ENCODE measurements around the gene DPEP1.
A peak's percentile ranks its signal among the peaks of the same experiment; 100 is the strongest.

The DPEP1 gene

DNA sequence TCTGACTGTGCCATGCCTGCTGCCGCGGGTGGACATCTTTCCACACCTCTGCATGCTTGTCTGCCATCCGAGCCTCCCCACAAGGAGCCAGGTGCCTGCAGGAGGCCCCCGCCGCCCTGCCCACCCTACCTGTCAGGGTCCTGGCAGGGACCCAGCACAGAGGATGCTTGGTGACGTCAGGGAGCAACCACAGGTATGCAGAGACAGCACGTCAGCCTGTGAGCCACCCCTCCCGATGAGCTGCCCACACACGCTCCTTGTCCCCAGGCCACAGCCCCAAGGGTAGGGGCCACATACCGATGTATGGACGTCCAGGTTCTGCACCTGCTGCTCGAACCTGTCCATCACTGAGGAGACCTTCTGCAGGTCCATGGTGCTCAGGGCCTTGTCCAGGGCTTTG, 33.5 kb downstream of the DPEP1 start:
- H3K4ac ChIP-seq (ENCODE audit: low read depth, low read length) = no peak overlapping the region
- no peak overlapping the region for H3K23ac ChIP-seq (ENCODE audit: low read length)
- no peak overlapping the region for H2BK5ac ChIP-seq (ENCODE audit: low read depth, low read length, poor library complexity)
- no peak overlapping the region for H4K12ac ChIP-seq (ENCODE audit: low read depth, low read length)
- no peak overlapping the region for H2AFZ ChIP-seq (ENCODE audit: insufficient read depth, low read length, poor library complexity)
- H3K14ac ChIP-seq (ENCODE audit: low read length) = no peak overlapping the region
- H3K27me3 ChIP-seq (ENCODE audit: insufficient read depth, low read length) = no peaks in the 10 kb centered on the region
- H2BK12ac ChIP-seq (ENCODE audit: low read length) = no peak overlapping the region
- H3K9ac ChIP-seq (ENCODE audit: low read length) = no peak overlapping the region
- peaks cover 9% of the 10 kb centered on the region for H3K9me3 ChIP-seq (ENCODE audit: insufficient read depth, low read depth, low read length)
- H2BK120ac ChIP-seq (ENCODE audit: insufficient read depth, low read length, poor library complexity) = no peak overlapping the region
- no peaks in the 10 kb centered on the region for H3K79me2 ChIP-seq (ENCODE audit: control insufficient read depth, insufficient read depth, low read length, poor library complexity)
- no peaks in the 10 kb centered on the region for H3K4me1 ChIP-seq (ENCODE audit: control insufficient read depth in 1 of 2, insufficient read depth in 2 of 2, low read length in 2 of 2)
- H2AK5ac ChIP-seq (ENCODE audit: low read length) = no peak overlapping the region
- H3K4me3 ChIP-seq (ENCODE audit: low read depth, low read length) = no peak overlapping the region
- H3K27ac ChIP-seq (ENCODE audit: low read depth, low read length) = no peak overlapping the region
- H4K91ac ChIP-seq (ENCODE audit: low read depth, low read length) = no peak overlapping the region
- no peaks in the 10 kb centered on the region for H3K79me1 ChIP-seq (ENCODE audit: low read length)
- H4K8ac ChIP-seq (ENCODE audit: low read depth, low read length) = no peak overlapping the region
- WGBS (ENCODE audit: extremely low coverage, insufficient coverage, insufficient read length) = no CpG with 5 or more reads among the region's 12 CpGs
- H3K4me2 ChIP-seq (ENCODE audit: low read length) = no peak overlapping the region
- H3K18ac ChIP-seq (ENCODE audit: low read length) = no peak overlapping the region
- peak; percentile 21 to 36 for DNase-seq
- H3K36me3 ChIP-seq (ENCODE audit: control insufficient read depth in 1 of 2, insufficient read depth in 2 of 2, low read length in 2 of 2) = peaks cover 59% of the 10 kb centered on the region in 2 experiments

DNA sequence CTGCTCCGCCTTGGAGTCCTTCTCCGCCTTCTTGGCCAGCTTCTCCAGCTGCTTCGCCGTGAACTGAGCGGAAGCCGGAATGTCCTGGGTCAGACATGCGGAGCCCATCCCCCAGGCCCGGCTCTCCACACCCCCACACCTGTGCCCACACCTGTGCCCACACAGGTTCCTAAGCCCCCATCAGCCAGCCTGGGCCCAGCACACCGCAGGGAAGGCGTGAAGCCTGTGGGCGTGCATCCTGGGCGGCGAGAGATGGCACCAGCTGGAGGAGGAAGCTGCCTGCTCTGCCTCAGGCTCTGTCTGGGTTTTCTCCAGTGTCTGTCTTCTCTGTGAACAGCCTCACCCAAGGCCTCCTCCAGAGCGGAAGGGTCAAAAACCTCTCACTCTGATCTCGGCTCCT, 38.1 kb downstream of the DPEP1 start:
- Histone ChIP-seq H2BK5ac (ENCODE audit: low read depth, low read length, poor library complexity) (no peak overlapping the region), H3K9me3 (ENCODE audit: insufficient read depth, low read depth, low read length) (peaks cover 3% of the 10 kb centered on the region), H3K4me2 (ENCODE audit: low read length) (no peak overlapping the region), H4K8ac (ENCODE audit: low read depth, low read length) (no peak overlapping the region), H2BK120ac (ENCODE audit: insufficient read depth, low read length, poor library complexity) (no peak overlapping the region), H2AFZ (ENCODE audit: insufficient read depth, low read length, poor library complexity) (no peak overlapping the region), H3K27me3 (ENCODE audit: insufficient read depth, low read length) (no peaks in the 10 kb centered on the region), H2BK12ac (ENCODE audit: low read length) (no peak overlapping the region), H3K36me3 (ENCODE audit: control insufficient read depth in 1 of 2, insufficient read depth in 2 of 2, low read length in 2 of 2) (peaks cover 46 to 47% of the 10 kb centered on the region in 2 experiments), H3K9ac (ENCODE audit: low read length) (no peak overlapping the region), H2AK5ac (ENCODE audit: low read length) (no peak overlapping the region), H3K27ac (ENCODE audit: low read depth, low read length) (no peak overlapping the region), H3K79me2 (ENCODE audit: control insufficient read depth, insufficient read depth, low read length, poor library complexity) (peaks cover 3% of the 10 kb centered on the region), H3K18ac (ENCODE audit: low read length) (no peak overlapping the region), H3K23ac (ENCODE audit: low read length) (no peak overlapping the region), H3K79me1 (ENCODE audit: low read length) (no peaks in the 10 kb centered on the region), H4K12ac (ENCODE audit: low read depth, low read length) (no peak overlapping the region), H3K4me1 (ENCODE audit: control insufficient read depth in 1 of 2, insufficient read depth in 2 of 2, low read length in 2 of 2) (peaks cover 3 to 4% of the 10 kb centered on the region in 2 experiments), H3K14ac (ENCODE audit: low read length) (no peak overlapping the region), H3K4ac (ENCODE audit: low read depth, low read length) (no peak overlapping the region), H3K4me3 (ENCODE audit: low read depth, low read length) (no peak overlapping the region), H4K91ac (ENCODE audit: low read depth, low read length) (no peak overlapping the region)
- WGBS (ENCODE audit: extremely low coverage, insufficient coverage, insufficient read length) = no CpG with 5 or more reads among the region's 15 CpGs
- DNase-seq = no peak

DNA sequence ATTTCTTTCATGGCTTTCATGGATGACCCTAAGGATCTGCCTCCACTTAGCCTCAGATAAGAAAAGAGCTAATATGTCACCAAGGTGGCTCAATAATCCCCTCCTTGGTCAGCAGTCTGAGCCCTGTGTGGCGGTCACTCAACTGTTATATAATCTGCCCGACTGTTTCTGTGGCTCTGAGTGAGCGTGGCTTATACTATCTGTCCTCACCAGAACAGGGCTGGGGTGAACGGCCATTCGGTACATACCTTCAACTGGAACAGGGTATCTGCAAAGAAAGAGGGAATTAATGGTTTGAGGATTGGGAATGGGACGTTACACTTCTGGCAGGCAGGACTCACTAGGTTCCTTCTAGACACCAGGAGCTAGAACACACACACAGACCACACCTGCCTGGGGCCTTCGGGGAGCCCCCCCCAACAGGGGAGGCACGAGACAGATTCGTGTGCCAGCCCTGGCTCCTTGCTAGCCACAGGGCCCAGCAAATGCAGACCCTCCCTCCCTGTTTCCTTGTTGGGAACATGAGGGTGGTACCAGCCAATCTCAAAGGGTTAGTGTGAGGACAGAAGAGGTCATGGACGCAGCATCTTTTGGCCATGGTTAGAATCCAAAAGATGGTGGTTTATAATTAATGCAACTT, 40.3 kb downstream of the DPEP1 start:
- no CpG with 5 or more reads among the region's 10 CpGs for WGBS (ENCODE audit: extremely low coverage, insufficient coverage, insufficient read length)
- no peak overlapping the region for H4K8ac ChIP-seq (ENCODE audit: low read depth, low read length)
- H3K14ac ChIP-seq (ENCODE audit: low read length) = no peak overlapping the region
- no peak overlapping the region for H3K27ac ChIP-seq (ENCODE audit: low read depth, low read length)
- H3K23ac ChIP-seq (ENCODE audit: low read length) = no peak overlapping the region
- H2BK5ac ChIP-seq (ENCODE audit: low read depth, low read length, poor library complexity) = no peak overlapping the region
- no peak overlapping the region for H4K91ac ChIP-seq (ENCODE audit: low read depth, low read length)
- H3K4ac ChIP-seq (ENCODE audit: low read depth, low read length) = no peak overlapping the region
- H2BK12ac ChIP-seq (ENCODE audit: low read length) = no peak overlapping the region
- H3K4me2 ChIP-seq (ENCODE audit: low read length) = no peak overlapping the region
- no peak overlapping the region for H2BK120ac ChIP-seq (ENCODE audit: insufficient read depth, low read length, poor library complexity)
- H3K79me1 ChIP-seq (ENCODE audit: low read length) = peaks cover 6% of the 10 kb centered on the region
- peaks cover 31 to 32% of the 10 kb centered on the region in 2 experiments for H3K36me3 ChIP-seq (ENCODE audit: control insufficient read depth in 1 of 2, insufficient read depth in 2 of 2, low read length in 2 of 2)
- no peak overlapping the region for H4K12ac ChIP-seq (ENCODE audit: low read depth, low read length)
- no peak overlapping the region for H2AK5ac ChIP-seq (ENCODE audit: low read length)
- peaks cover 17% of the 10 kb centered on the region for H3K79me2 ChIP-seq (ENCODE audit: control insufficient read depth, insufficient read depth, low read length, poor library complexity)
- no peaks in the 10 kb centered on the region for H3K9me3 ChIP-seq (ENCODE audit: insufficient read depth, low read depth, low read length)
- DNase-seq = no peak
- H3K18ac ChIP-seq (ENCODE audit: low read length) = no peak overlapping the region
- no peak overlapping the region for H3K4me3 ChIP-seq (ENCODE audit: low read depth, low read length)
- no peaks in the 10 kb centered on the region for H3K27me3 ChIP-seq (ENCODE audit: insufficient read depth, low read length)
- no peak overlapping the region for H2AFZ ChIP-seq (ENCODE audit: insufficient read depth, low read length, poor library complexity)
- no peak overlapping the region for H3K9ac ChIP-seq (ENCODE audit: low read length)
- peaks cover 9 to 11% of the 10 kb centered on the region in 2 experiments for H3K4me1 ChIP-seq (ENCODE audit: control insufficient read depth in 1 of 2, insufficient read depth in 2 of 2, low read length in 2 of 2)

DNA sequence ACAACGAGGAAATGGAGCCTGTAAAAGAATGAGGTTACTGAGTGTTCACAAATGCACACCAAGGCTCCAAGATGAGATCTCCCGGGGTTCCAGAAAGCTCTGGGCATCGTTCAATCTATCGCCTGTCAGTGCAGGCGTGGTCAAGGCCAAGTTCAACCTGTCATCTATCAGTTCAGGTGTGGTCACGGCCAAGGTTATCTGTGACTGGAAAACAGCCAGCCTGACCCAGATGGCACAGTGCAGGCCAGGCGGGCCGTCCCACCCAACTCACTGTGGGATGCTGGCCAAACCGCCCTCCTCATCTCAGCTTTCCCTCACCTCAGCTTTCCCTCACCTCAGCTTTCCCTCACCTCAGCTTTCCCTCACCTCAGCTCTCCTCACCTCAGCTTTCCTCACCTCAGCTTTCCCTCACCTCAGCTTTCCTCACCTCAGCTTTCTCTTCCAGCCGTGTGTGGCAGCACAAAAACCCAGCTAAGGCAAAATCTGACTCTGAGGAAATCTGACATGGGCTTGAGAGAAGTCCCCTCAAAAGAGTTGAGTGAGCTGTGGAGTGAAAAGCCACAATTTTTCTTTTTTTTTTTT, 41.7 kb downstream of the DPEP1 start:
- no peak overlapping the region for H3K27ac ChIP-seq (ENCODE audit: low read depth, low read length)
- no peak overlapping the region for H4K91ac ChIP-seq (ENCODE audit: low read depth, low read length)
- H3K79me2 ChIP-seq (ENCODE audit: control insufficient read depth, insufficient read depth, low read length, poor library complexity) = peaks cover 17% of the 10 kb centered on the region
- peak overlapping the region; percentile 39 for H3K4me3 ChIP-seq (ENCODE audit: low read depth, low read length)
- no peaks in the 10 kb centered on the region for H3K27me3 ChIP-seq (ENCODE audit: insufficient read depth, low read length)
- no peak overlapping the region for H2BK120ac ChIP-seq (ENCODE audit: insufficient read depth, low read length, poor library complexity)
- no peak for DNase-seq
- no peak overlapping the region for H4K8ac ChIP-seq (ENCODE audit: low read depth, low read length)
- H3K4me2 ChIP-seq (ENCODE audit: low read length) = no peak overlapping the region
- no peak overlapping the region for H2BK12ac ChIP-seq (ENCODE audit: low read length)
- H2AK5ac ChIP-seq (ENCODE audit: low read length) = no peak overlapping the region
- H2BK5ac ChIP-seq (ENCODE audit: low read depth, low read length, poor library complexity) = no peak overlapping the region
- H3K36me3 ChIP-seq (ENCODE audit: control insufficient read depth in 1 of 2, insufficient read depth in 2 of 2, low read length in 2 of 2) = peaks cover 24 to 28% of the 10 kb centered on the region in 2 experiments
- H3K9me3 ChIP-seq (ENCODE audit: insufficient read depth, low read depth, low read length) = no peaks in the 10 kb centered on the region
- no peak overlapping the region for H3K14ac ChIP-seq (ENCODE audit: low read length)
- no peak overlapping the region for H2AFZ ChIP-seq (ENCODE audit: insufficient read depth, low read length, poor library complexity)
- H3K79me1 ChIP-seq (ENCODE audit: low read length) = peaks cover 6% of the 10 kb centered on the region
- no CpG with 5 or more reads among the region's 10 CpGs for WGBS (ENCODE audit: extremely low coverage, insufficient coverage, insufficient read length)
- H3K9ac ChIP-seq (ENCODE audit: low read length) = no peak overlapping the region
- H3K4me1 ChIP-seq (ENCODE audit: control insufficient read depth in 1 of 2, insufficient read depth in 2 of 2, low read length in 2 of 2) = peaks cover 12 to 13% of the 10 kb centered on the region in 2 experiments
- no peak overlapping the region for H3K23ac ChIP-seq (ENCODE audit: low read length)
- H4K12ac ChIP-seq (ENCODE audit: low read depth, low read length) = no peak overlapping the region
- peak overlapping the region; percentile 0 for H3K4ac ChIP-seq (ENCODE audit: low read depth, low read length)
- H3K18ac ChIP-seq (ENCODE audit: low read length) = no peak overlapping the region

Data from trophoblast cell (in vitro differentiated cells and primary cell).